GM12875 (cell line): Measurements from ENCODE around the gene ZNF281.
A peak's percentile ranks its signal among the peaks of the same experiment; 100 is the strongest.
"Not testable (repeated sequence)": the region's sequence is repeated elsewhere in the genome, so short reads cannot be mapped to it uniquely, and the experiment has no call there.

ENCODE experiments used
- H3K4me3 ChIP-seq: one replicate; pipeline ENCODE4 v1.5.1; 2011; ENCODE audit warnings: low read depth, low read length, control low read depth
- TF ChIP-seq, protein P1 (sequence below): IDR thresholded peaks from 2 replicates; pipeline ENCODE4 v1.5.1; 2011; ENCODE audit warnings: low read depth, mild to moderate bottlenecking, control low read depth, inconsistent platforms, low read length, moderate library complexity, borderline replicate concordance; ENCODE audit not compliant: insufficient read depth

The ZNF281 gene

DNA sequence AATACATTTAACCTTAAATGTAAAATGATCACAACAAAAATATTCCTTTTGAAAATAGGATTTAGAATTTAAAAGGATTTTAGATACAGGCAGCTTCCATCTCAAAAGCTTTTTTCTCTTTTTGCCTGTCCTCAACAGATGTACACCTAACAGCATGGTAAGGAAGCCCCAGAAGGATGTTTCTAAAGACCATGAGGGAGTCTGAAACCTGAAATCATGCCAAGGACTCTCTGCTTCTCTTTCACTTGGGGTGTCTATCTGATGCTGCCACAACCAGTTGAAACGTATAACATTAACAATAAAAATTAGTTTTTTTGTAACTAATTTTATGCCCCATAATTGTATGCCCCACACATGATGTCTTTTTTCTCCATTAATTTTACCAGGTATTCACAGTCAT lies 5.4 kb upstream of the ZNF281 start:
- TF ChIP-seq, protein P1, sequence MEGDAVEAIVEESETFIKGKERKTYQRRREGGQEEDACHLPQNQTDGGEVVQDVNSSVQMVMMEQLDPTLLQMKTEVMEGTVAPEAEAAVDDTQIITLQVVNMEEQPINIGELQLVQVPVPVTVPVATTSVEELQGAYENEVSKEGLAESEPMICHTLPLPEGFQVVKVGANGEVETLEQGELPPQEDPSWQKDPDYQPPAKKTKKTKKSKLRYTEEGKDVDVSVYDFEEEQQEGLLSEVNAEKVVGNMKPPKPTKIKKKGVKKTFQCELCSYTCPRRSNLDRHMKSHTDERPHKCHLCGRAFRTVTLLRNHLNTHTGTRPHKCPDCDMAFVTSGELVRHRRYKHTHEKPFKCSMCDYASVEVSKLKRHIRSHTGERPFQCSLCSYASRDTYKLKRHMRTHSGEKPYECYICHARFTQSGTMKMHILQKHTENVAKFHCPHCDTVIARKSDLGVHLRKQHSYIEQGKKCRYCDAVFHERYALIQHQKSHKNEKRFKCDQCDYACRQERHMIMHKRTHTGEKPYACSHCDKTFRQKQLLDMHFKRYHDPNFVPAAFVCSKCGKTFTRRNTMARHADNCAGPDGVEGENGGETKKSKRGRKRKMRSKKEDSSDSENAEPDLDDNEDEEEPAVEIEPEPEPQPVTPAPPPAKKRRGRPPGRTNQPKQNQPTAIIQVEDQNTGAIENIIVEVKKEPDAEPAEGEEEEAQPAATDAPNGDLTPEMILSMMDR: no peak
- H3K4me3 ChIP-seq: no peak overlapping the region

DNA sequence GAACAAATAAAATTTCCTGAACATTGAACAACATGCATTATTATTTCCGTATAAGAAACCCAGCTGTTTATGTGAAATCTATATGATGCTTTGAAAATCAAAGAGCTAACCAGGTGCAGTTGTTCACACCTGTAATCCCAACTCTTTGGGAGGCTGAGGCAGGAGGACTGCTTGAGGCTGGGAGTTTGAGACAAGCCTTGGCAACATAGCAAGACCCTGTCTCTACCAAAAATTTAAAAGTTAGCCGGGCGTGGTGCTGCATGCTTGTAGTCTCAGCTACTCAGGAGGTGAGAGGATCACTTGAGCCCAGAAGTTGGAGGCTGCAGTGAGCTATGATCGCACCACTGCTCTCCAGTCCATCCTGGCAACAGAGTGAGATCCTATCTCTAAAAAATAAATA lies 4.8 kb upstream of the ZNF281 start:
- no peak overlapping the region for H3K4me3 ChIP-seq
- TF ChIP-seq, protein P1: no peak

DNA sequence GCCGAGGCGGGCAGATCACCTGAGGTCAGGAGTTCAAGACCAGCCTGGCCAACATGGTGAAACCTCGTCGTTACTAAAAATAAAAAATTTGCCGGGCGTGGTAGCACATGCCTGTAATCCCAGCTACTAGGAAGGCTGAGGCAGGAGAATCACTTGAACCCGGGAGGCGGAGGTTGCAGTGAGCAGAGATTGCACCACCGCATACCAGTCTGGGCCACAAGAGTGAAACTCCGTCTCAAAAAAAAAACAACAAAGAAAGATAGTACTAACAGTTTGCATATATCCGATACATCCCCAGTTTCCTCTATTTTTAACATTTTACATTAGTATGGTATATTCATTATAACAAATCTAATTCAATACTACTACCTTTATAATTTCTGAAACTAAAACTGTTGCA lies 3.9 kb upstream of the ZNF281 start:
- not testable (repeated sequence) for H3K4me3 ChIP-seq

DNA sequence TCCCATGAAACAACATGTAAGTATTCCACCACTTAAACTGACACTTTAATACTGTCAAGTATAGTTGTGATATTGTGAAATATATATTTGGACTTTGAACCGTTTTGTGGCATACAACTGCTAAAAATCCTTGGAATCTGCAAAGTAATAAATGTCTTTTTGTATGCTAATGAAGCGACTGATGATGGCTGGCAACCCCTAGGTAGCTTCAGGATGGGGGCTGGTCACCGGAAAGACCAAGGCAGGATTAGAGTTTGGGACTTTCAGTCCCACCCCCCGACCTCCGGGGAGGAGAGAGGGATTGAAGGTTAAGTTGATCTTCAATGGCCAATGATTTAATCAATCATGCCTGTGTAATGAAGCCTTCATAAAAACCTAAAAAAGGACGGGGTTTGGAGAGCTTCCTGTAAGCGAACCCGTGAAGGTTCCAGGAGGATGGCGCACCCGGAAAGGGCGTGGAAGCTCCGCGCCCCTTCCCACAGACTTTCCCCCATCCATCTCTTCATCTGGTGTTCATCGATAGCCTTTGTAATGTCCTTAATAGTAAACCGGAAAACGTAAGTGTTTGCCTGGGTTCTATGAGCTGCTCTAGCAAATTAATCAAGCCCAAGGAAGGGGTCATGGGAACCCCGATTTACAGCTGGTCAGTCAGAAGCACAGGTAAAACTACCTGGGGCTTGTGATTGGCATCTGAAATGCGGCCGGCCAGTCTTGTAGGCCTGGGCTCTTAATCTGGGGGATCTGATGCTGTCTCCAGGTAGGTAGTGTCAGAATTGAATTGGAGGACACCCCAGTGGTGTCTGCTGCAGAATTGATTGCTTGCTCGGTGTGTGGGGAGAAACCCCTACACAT lies 1.8 kb upstream of the ZNF281 start:
- TF ChIP-seq, protein P1: no peak
- H3K4me3 ChIP-seq: no peak overlapping the region

DNA sequence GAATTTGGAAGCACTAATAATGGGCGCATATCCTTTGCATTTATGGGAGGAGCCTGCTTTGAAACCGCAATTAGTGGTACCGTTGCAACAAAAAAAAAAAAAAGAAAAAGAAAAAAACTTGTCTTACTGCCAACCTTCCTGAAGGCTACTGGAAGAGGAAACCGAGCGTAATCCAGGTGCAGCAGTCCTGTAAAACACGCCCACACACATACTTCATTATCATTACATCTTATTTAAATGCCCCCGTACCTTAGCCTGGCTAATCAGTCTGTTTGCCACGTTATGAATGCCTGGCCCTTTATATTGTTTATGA lies 686 bp upstream of the ZNF281 start:
- H3K4me3 ChIP-seq: peak overlapping the region; percentile 95

DNA sequence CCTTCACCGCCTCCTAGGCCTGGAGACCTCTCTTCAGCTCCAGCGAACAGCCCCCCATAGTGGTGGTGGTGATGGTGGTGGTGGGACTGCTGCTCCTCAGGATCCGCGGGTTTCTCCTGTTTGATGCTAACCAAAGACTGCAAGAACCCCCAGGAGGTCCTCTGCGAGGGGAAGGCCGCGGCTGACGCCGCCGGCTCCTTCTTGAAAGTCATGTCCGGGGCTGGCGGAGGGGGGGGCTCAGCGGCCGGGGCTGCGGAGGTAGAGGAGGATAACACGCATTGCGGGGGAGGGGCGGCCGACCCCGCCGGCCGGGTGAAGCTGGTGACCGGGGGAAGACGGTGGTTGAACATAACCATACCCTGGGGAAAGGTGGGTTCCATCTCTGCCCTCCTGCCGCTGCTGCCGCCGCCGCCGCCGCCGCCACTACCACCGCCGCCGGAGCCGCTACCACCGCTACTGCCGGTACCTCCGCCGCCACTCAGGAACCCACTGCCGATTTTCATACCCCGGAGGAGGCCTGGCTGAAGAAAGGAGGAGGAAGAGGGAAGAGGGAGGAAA lies 554 bp downstream of the ZNF281 start:
- TF ChIP-seq, protein P1: 0 out of 2 replicates have a peak, but pooled peaks have one; percentile 10
- H3K4me3 ChIP-seq: peak overlapping the region; percentile 95

More for the DNA sequence above, 686 bp upstream of the ZNF281 start:
- TF ChIP-seq, protein P1: no peak

DNA sequence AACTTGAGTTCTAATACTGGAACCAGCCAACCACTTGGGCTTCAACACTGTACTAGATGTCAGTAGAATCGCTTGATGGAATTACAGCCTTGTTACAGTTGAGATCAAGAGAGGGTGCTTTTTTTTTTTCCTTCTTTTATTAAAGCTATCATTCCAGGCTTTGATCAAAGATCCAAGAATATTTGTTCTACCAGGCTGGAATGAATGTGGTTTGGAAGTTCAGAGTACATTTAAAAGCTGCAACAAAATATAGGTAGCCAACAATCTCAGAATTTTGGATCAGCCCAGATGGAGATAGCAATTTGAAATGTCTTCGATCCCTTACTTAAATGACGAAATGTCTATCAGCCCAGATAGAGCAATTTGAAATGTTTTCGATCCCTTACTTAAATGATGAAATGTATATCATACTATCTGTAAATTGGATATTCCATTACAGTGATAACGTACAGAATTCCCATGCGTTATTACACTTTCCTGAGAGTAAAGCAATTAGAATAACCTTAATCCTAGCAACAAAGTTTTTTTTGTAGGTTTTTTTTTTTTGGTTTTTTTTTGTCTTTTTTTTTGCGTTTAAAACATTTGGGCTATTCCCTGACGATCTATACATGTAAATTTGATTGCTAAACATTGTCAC lies 3.6 kb downstream of the ZNF281 start:
- TF ChIP-seq, protein P1: no peak
- H3K4me3 ChIP-seq: no peak overlapping the region
